OCI-LY7 (cell line): ENCODE results near the gene MTCH2. TPM values are rescaled to one million over a fixed set of nuclear protein-coding genes. Genes with fewer than 3 reads are reported as not detected.

ENCODE experiments used
- BruUV-seq: library from RNA; stranded (reverse); fragments of 400-500 nt; replicated peaks from 2 replicates; lab custom pipeline; 2021; lab: Mats Ljungman, UMichigan
- CTCF ChIA-PET: fragments of 300-600 bp; sonication (Branson Sonifier 250); formaldehyde crosslinking; loops from one replicate; lab custom pipeline; 2022; ENCODE audit warnings: antibody characterized with exemption; ENCODE audit not compliant: unreplicated experiment; lab: Charles Lee
- POLR2A ChIA-PET: fragments of 300-600 bp; sonication (Branson Sonifier 250); formaldehyde crosslinking; loops from one replicate; lab custom pipeline; 2022; ENCODE audit warnings: antibody characterized with exemption; lab: Charles Lee
- DNase-seq: peaks from one replicate; pipeline ENCODE4 v3.0.0-alpha.2; 2015; ENCODE audit warnings: low spot score
- H2AFZ ChIP-seq: fragments of 200-600 bp; sonication (generic), shearing (Covaris generic); 2 replicates; pipeline ENCODE4 v1.6.1; 2014; ENCODE audit warnings: mild to moderate bottlenecking, antibody characterized with exemption, low read length, moderate library complexity
- H3K27ac ChIP-seq: fragments of 200-600 bp; sonication (generic); 2 replicates; pipeline ENCODE4 v1.5.1; 2014; ENCODE audit warnings: mixed run types, low read depth, mild to moderate bottlenecking, moderate library complexity, low read length, inconsistent platforms; ENCODE audit not compliant: poor library complexity, severe bottlenecking
- H3K36me3 ChIP-seq: fragments of 200-600 bp; sonication (generic); 2 replicates; pipeline ENCODE4 v1.6.1; 2014; ENCODE audit warnings: mild to moderate bottlenecking, antibody characterized with exemption, low read length, moderate library complexity, mixed read lengths; ENCODE audit not compliant: insufficient read depth
- H3K4me1 ChIP-seq: fragments of 200-600 bp; sonication (generic); 2 replicates; pipeline ENCODE4 v1.5.1; 2014; ENCODE audit warnings: mild to moderate bottlenecking, low read length; ENCODE audit not compliant: insufficient read depth, poor library complexity, severe bottlenecking
- H3K4me2 ChIP-seq: fragments of 200-600 bp; sonication (generic); 2 replicates; pipeline ENCODE4 v1.6.1; 2014; ENCODE audit warnings: mild to moderate bottlenecking, low read length
- H3K4me3 ChIP-seq: fragments of 200-600 bp; sonication (generic); 2 replicates; pipeline ENCODE4 v1.5.1; 2014; ENCODE audit warnings: mild to moderate bottlenecking, low read depth, low read length; ENCODE audit not compliant: poor library complexity, severe bottlenecking
- H3K79me2 ChIP-seq: fragments of 200-600 bp; sonication (generic); 2 replicates; pipeline ENCODE4 v1.6.1; 2016; ENCODE audit warnings: low read depth, mild to moderate bottlenecking, low read length, moderate library complexity, mixed read lengths; ENCODE audit not compliant: insufficient read depth
- H3K9me2 ChIP-seq: fragments of 200-600 bp; sonication (generic); 2 replicates; pipeline ENCODE4 v1.6.1; 2016; ENCODE audit warnings: mild to moderate bottlenecking, low read length, mixed read lengths; ENCODE audit not compliant: insufficient read depth
- H3K9me3 ChIP-seq: fragments of 200-600 bp; sonication (generic); 2 replicates; pipeline ENCODE4 v1.6.1; 2014; ENCODE audit warnings: mild to moderate bottlenecking, mixed run types, low read length, mixed read lengths
- H4K20me1 ChIP-seq: fragments of 200-600 bp; sonication (generic); 2 replicates; pipeline ENCODE4 v1.6.1; 2014; ENCODE audit warnings: mild to moderate bottlenecking, antibody characterized with exemption, low read length, moderate library complexity, mixed read lengths; ENCODE audit not compliant: insufficient read depth
- EZH2phosphoT487 ChIP-seq: fragments of 200-600 bp; sonication (generic); IDR thresholded peaks from 2 replicates; pipeline ENCODE4 v1.6.1; 2018; ENCODE audit warnings: low read depth, borderline replicate concordance, mild to moderate bottlenecking, mixed run types, antibody characterized with exemption, low read length, moderate library complexity, mixed read lengths
- intact Hi-C: fragments of 100-400 bp; cut with micrococcal nuclease; formaldehyde crosslinking; loops from one replicate; pipeline ENCODE4 v1.10.0; 2022; ENCODE audit not compliant: unreplicated experiment
- total RNA-seq, 2 experiments: library from RNA; depleted of rRNA in 1 of 2; stranded (reverse); fragments of >200 nt in 1 of 2; shearing (Covaris generic) in 1 of 2; gene quantifications; 2 replicates each; pipeline ENCODE4 v1.2.3, GENCODE V29; 2014 to 2022
- TF ChIP-seq, protein P1 (sequence below): fragments of 200-600 bp; sonication (generic); conservative IDR thresholded peaks from 2 replicates; pipeline ENCODE4 v1.5.1; 2014; ENCODE audit warnings: mild to moderate bottlenecking, antibody characterized with exemption, low read length, moderate library complexity, mixed read lengths

MTCH2 gene
- total RNA-seq, 2 experiments from 2014 or later = 64.8 to 119 TPM

DNA sequence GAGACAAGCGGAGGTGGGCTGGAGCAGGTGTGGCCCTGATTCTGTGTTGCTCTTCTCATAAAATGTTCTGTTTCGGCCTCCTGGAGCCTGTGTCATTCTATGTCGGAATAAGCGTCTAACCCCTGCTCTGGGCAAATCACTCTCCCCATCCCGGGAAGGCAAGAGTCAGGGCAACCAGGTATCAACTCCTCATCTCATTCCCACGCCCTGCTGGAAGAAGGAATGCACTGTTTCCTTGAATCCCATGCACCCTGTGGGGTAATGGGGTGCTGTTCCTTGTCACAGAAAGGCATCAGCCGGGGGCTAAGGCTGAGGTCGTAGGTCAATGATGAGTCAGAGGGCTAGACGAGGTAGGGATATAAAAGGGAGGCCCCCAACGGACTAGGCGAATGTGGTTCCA lies 53.2 kb downstream of the MTCH2 start:
- Histone ChIP-seq H3K79me2 (no peaks in the 10 kb centered on the region), H3K4me1 (peaks cover 6% of the 10 kb centered on the region), H3K9me3 (no peaks in the 10 kb centered on the region), H4K20me1 (no peaks in the 10 kb centered on the region), H3K27ac (no peak overlapping the region), H2AFZ (no peak overlapping the region), H3K4me2 (no peak overlapping the region), H3K4me3 (no peak overlapping the region), H3K36me3 (peaks cover 23% of the 10 kb centered on the region), H3K9me2 (no peaks in the 10 kb centered on the region)
- BruUV-seq = no TSS peak
- DNase-seq = no peak
- CTCF ChIA-PET = interaction anchor here (0.6 kb wide), 1 partner anchor 99 kb away, joined by 3 read pairs; no protein-coding TSS in a partner anchor
- intact Hi-C loops = no loop called here
- TF ChIP-seq EZH2phosphoT487 = no peak
- TF ChIP-seq, protein P1, sequence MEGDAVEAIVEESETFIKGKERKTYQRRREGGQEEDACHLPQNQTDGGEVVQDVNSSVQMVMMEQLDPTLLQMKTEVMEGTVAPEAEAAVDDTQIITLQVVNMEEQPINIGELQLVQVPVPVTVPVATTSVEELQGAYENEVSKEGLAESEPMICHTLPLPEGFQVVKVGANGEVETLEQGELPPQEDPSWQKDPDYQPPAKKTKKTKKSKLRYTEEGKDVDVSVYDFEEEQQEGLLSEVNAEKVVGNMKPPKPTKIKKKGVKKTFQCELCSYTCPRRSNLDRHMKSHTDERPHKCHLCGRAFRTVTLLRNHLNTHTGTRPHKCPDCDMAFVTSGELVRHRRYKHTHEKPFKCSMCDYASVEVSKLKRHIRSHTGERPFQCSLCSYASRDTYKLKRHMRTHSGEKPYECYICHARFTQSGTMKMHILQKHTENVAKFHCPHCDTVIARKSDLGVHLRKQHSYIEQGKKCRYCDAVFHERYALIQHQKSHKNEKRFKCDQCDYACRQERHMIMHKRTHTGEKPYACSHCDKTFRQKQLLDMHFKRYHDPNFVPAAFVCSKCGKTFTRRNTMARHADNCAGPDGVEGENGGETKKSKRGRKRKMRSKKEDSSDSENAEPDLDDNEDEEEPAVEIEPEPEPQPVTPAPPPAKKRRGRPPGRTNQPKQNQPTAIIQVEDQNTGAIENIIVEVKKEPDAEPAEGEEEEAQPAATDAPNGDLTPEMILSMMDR = no peak
- POLR2A ChIA-PET = no interaction called here

GRCh38 chr11:47587723-47588326 lies 54.5 kb downstream of the MTCH2 start:
- POLR2A ChIA-PET = no interaction called here
- DNase-seq = no peak
- no peaks in the 10 kb centered on the region for H3K9me3 ChIP-seq
- CTCF ChIA-PET = no interaction called here
- H3K27ac ChIP-seq = no peak overlapping the region
- no peaks in the 10 kb centered on the region for H3K79me2 ChIP-seq
- peaks cover 35% of the 10 kb centered on the region for H3K36me3 ChIP-seq
- H2AFZ ChIP-seq = no peak overlapping the region
- no TSS peak for BruUV-seq
- intact Hi-C loops = no loop called here
- no peaks in the 10 kb centered on the region for H3K9me2 ChIP-seq
- H3K4me2 ChIP-seq = no peak overlapping the region
- H4K20me1 ChIP-seq = no peaks in the 10 kb centered on the region
- H3K4me3 ChIP-seq = no peak overlapping the region
- TF ChIP-seq, protein P1 = no peak
- TF ChIP-seq EZH2phosphoT487 = no peak
- peaks cover 6% of the 10 kb centered on the region for H3K4me1 ChIP-seq

DNA sequence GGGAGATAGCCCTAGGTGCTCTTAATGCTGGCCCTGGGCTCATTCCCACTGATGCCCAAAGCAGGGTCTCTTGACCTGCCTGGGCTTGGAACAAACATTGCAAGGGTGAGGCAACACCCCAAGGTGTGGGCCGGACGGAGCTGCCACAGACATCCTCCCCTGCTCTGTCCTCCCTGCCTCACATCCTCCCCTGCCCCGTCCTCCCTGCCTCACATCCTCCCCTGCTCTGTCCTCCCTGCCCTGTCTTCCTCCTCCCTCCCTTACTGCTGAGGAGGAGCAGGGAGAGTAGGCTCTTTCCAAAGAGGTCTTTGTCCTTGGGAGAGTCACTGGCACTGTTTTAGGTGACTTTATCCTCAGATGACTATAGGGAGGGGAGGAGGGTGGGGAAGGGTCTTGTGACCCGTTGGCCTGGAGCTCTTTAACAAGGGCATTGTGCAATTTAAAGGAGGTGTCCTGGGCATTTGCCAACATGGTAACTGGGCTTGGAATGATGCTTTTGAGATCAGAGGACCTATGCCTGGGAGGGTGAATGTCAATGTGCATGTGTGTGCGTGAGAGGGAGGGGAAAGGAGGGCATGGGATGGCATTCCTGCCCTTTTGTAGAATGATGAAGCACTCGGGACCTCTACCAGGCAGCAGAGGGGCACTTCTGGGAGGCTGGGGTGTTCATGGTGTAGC lies 55.2 kb downstream of the MTCH2 start:
- no peak overlapping the region for H3K4me3 ChIP-seq
- peaks cover 6% of the 10 kb centered on the region for H3K4me1 ChIP-seq
- peaks cover 42% of the 10 kb centered on the region for H3K36me3 ChIP-seq
- no peaks in the 10 kb centered on the region for H3K79me2 ChIP-seq
- H3K27ac ChIP-seq = no peak overlapping the region
- no peak overlapping the region for H3K4me2 ChIP-seq
- no peaks in the 10 kb centered on the region for H3K9me2 ChIP-seq
- intact Hi-C loops = no loop called here
- ChIA-PET POLR2A (interaction anchor here (0.6 kb wide), 2 partner anchors 9 to 234 kb away, joined by 3 to 6 read pairs; no protein-coding TSS in a partner anchor), CTCF (no interaction called here)
- TF ChIP-seq, protein P1 = no peak
- no peak for TF ChIP-seq EZH2phosphoT487
- H3K9me3 ChIP-seq = no peaks in the 10 kb centered on the region
- DNase-seq = no peak
- BruUV-seq = no TSS peak
- no peak overlapping the region for H2AFZ ChIP-seq
- no peaks in the 10 kb centered on the region for H4K20me1 ChIP-seq
